Head of caudate nucleus (tissue), 42 donors: ENCODE results near the gene NHLRC4.
A peak's percentile ranks its signal among the peaks of the same experiment; 100 is the strongest.

ENCODE experiments used
- DNase-seq, 42 donors: peaks; one replicate each; pipeline versions ENCODE4 v3.0.0 to v3.0.0-alpha.2; 2020 to 2021; ENCODE audit warnings: mixed read lengths in 7 of 42
- intact Hi-C: fragments of 100-400 bp; cut with DNase I; formaldehyde crosslinking; loops from one replicate; pipeline ENCODE4 v1.15.0; 2022

NHLRC4 gene

GRCh38 chr16:566475-567372 is at the start of gene NHLRC4:
TSS of gene NHLRC4 (plus strand) at chr16:567005. CDS start at chr16:568048, 1,043 bp downstream.
- peak in 10 of 42 donors; percentile 12 to 48 (median 30) for DNase-seq
- intact Hi-C loops = no loop called here

GRCh38 chr16:518858-519257 is 47.9 kb upstream of the NHLRC4 start:
- DNase-seq = peak in 8 of 42 donors; percentile 29 to 58 (median 52)
- intact Hi-C loops = no loop called here

- DNase-seq = no peak
Observed at GRCh38 chr16:519425-519824, 47.4 kb upstream of the NHLRC4 start.

GRCh38 chr16:519841-520687 is 46.7 kb upstream of the NHLRC4 start:
- DNase-seq = no peak
- intact Hi-C loops = loop anchor here (10.0 kb wide), 1 partner anchor 95 kb away; the partner anchor contains the start of gene RAB11FIP3

More at GRCh38 chr16:519425-519824, 47.4 kb upstream of the NHLRC4 start:
- intact Hi-C loops = no loop called here

DNA sequence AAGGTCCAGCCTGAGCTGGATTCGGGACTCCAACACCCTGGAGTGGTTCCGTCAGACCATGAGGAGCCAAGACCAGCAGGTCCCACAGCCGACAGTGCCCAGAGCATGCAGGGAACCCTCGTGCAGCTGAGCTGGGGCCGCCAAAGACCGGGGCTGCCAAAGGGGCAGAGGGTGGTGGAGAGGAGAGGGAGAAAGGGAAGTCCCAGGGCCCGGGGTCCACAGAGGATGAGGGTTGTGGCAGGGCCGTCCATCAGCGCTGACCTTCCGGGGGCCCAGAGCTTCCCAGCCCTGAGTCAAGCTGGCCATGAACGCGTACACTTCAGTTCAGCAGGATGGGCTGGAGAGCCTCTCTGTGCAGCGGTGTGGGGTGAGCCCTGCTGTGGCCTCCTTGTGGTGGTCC is 46.0 kb upstream of the NHLRC4 start:
- no peak for DNase-seq
- intact Hi-C loops = loop anchor here (10.0 kb wide), 1 partner anchor 96 kb away; the partner anchor contains the start of gene RAB11FIP3

DNA sequence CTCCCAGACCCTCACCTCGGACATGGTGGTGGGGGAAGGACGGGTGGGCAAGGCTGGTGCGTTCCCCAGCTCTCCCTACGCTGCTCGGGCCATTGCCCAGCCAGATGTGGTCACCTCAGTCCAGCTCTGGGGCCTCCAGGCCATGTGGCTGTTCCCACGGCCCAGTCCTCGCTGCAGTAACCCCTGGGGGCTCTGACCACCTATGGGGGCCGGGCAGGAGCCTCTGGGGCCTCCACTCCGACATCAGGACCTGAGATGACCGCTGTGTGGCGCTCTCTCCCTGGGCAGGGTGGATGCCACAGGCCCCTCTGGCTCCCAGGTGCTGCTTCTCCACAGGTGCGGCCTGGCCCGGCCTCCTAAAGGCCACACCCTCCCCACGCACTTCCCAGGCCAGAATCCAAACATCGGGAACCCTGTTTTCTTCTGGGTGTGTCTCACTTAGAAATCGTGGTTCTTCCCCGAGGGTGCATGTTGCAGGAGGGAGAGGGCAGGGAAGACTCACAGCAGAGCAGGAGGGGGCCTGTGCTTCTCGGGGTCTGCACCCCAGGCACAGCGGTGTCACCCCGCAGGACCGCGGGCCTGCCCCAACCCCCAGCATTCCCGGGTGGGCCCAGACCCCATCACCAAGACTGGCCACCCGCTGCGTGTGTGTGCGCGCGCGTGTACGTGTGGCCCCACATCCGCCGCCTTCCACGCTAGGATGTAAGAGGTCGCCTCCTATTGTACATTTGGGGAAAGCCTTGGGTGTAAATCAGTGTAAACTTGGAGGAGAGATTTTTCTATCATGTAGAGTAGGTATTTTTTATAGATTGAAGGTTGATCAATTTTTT is 45.2 kb upstream of the NHLRC4 start:
- DNase-seq = no peak
- intact Hi-C loops = loop anchor here (10.0 kb wide), 1 partner anchor 97 kb away; the partner anchor contains the start of gene RAB11FIP3

- DNase-seq = no peak
- intact Hi-C loops = loop anchor here (10.0 kb wide), 1 partner anchor 98 kb away; the partner anchor contains the start of gene RAB11FIP3
Observed at GRCh38 chr16:522320-523096, 44.3 kb upstream of the NHLRC4 start.

DNA sequence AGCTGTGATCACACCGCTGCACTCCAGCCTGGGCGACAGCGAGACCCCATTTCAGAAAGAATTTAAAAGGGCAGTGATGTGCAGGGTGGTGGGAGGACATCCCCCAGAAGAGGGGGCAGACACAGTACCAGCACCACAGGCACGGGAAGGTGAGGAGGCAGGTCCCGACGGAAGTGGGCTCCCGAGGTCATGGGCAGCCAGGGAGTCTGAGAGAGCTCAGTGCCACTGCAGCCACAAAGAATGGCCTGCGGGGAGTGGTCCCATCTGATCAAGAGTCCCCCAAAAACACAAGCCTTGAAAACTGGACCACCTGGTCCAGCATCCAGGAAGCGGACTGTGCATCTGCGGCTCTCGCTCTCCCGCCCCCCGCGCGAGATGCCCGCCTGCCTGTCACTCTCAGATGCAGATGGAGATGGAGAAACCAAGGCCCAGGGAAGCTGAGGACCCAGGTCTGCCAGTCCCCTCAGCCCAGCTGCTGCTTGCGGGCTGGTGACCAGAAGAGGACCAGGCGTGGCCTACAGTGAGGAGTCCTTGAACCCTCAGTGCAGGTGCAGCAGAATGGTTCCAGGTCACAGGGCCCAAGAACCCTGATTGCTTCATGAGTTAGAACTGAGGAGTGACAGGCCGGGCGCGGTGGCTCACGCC is 43.6 kb upstream of the NHLRC4 start:
- DNase-seq = no peak
- intact Hi-C loops = loop anchor here (10.0 kb wide), 1 partner anchor 98 kb away; the partner anchor contains the start of gene RAB11FIP3

DNA sequence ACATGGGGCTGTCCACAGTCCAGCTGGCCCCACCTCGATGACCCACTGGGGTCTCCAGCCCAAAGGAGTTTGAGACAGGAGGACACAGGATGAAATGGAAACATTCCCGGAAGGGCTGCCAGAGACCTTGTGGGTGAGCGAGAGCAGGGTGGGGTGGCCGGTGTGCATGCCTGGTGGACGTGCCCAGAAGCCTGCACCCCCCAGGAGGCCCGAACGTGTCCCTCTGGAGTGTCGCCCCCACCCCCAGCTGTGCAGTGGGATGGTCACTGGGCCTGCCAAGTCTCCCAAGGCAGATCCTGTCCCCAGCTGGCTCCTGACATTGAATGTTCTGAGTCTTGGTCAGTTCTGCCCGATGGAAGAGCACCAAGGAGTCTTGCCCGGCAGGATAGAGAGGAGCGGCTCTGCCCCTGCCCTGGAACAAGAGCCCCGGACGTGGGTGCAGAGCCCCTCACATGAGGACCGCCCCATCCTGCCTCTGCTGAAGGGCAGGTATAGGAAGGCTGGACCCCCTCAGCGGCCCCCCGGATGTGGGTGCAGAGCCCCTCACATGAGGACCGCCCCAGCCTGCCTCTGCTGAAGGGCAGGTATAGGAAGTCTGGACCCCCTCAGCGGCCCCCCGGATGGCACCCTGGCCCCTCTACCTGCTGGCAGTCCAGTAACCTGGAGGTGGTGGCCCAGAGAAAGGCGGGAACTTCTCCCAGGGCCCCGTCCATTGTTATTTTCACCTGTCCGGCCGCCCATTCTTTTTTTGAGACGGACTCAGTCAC is 42.3 kb upstream of the NHLRC4 start:
- intact Hi-C loops = loop anchor here (10.0 kb wide), 1 partner anchor 100 kb away; the partner anchor contains the start of gene RAB11FIP3
- DNase-seq = no peak

GRCh38 chr16:525123-525519 is 41.7 kb upstream of the NHLRC4 start:
- DNase-seq = no peak
- intact Hi-C loops = loop anchor here (10.0 kb wide), 1 partner anchor 100 kb away; the partner anchor contains the start of gene RAB11FIP3

- DNase-seq = peak in 40 of 42 donors; percentile 30 to 90 (median 66)
- intact Hi-C loops = loop anchor here (10.0 kb wide), 1 partner anchor 101 kb away; the partner anchor contains the start of gene RAB11FIP3
Observed at GRCh38 chr16:525520-526180, 41.2 kb upstream of the NHLRC4 start.

DNA sequence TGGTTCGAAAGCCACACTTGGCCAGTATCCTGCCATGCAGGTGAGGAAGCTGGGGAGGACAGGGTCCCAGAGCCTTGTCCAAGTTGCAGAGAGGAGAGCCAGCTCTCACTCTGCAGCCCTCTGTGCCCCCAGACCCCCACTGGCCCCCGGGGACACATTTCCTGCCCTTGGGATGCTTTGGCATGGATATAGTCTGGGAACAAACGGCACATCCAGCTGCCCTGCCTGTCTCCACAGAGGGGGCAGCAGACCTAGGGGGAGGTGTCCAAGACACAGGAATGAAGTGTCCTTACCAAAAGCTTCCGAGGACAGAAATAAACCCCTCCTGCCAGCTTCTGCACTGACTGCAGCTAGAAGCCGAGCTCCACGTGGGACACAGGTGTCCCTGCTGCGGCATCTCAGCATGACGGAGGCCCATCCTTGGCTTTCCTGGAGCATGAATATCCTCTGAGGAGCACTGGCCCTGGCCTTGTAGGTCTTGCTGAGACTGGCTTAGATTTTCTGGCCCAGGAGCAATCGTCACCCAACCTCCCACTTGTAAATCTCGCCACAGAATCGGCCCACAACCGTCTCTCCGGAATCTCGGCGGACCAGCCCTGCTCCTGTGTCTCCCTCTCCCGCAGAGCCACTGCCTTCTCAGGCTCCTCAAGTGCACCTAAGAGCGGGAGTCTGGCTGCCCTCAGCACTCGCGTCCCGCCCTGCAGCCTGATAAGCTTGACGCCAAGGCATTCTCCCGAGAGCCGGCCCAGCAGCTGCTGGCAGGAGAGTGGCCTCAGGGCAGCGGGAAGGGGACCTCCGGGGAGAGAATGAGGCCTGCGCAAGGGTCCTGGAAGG is 40.4 kb upstream of the NHLRC4 start:
- peak in 18 of 42 donors; percentile 13 to 57 (median 38) for DNase-seq
- intact Hi-C loops = loop anchor here (10.0 kb wide), 1 partner anchor 102 kb away; the partner anchor contains the start of gene RAB11FIP3

GRCh38 chr16:527015-527903 is 39.5 kb upstream of the NHLRC4 start, which contains the start of gene CAPN15:
TSS of gene CAPN15 (plus strand) at chr16:527712. CDS start at chr16:546839, 19,127 bp downstream.
- DNase-seq = peak; percentile 59 to 93 (median 86)
- intact Hi-C loops = loop anchor here (10.0 kb wide), 1 partner anchor 102 kb away; the partner anchor contains the start of gene RAB11FIP3
